RPMI7951 (cell line): ENCODE measurements around the gene PTPRG. TPM values are rescaled to one million over a fixed set of nuclear protein-coding genes. Genes with fewer than 3 reads are reported as not detected.

Source experiments
- DNase-seq: peaks from one replicate; pipeline ENCODE4 v3.0.0-alpha.2; 2012; ENCODE audit warnings: low read depth
- total RNA-seq: library from RNA; depleted of rRNA; stranded (reverse); fragments of >200 nt; shearing (Covaris generic); gene quantifications from 2 replicates; pipeline ENCODE4 v1.2.3, GENCODE V29; 2014

The PTPRG gene
- total RNA-seq, 1 experiment from 2014 or later: 43.0 TPM

GRCh38 chr3:62319570-62320243 is 758.3 kb downstream of the PTPRG start:
- no peak for DNase-seq

DNA sequence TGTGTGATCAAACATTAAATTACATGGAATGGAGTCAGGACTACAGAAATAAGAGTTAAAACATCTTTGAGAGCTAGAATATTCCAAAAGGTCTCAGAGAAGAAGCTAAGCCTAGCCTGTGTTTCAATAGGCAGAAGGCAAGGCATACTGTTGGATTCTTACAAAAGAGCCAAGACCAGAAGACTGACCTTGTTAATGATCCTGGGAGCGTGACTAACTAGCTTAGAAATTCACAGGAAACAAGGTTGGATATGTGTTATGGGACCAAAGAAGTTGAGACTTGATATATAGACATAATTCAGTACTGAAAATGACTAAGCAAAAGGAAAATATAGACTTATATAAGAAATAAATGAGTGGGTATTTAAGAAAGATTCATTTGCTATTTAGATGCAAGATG is 761.9 kb downstream of the PTPRG start:
- no peak for DNase-seq

DNA sequence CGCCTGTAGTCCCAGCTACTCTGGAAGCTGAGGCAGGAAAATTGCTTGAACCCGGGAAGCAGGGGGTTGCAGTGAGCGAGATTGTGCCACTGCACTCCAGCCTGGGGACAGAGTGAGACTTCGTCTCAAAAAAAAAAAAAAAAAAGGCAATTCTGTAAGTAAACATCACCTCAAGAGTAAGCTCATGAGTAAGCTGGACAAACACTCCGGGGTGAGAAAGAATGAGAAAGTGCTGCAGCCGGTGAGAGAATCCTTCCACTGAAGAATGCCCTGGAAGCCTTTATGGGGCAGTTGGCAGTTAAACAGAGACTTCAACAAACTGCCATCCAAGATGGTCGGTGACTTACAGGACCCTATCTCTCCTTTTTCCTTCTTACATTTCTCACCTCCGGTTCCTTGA is 764.5 kb downstream of the PTPRG start:
- no peak for DNase-seq

GRCh38 chr3:62329971-62330370 is 768.6 kb downstream of the PTPRG start:
- DNase-seq: no peak

DNA sequence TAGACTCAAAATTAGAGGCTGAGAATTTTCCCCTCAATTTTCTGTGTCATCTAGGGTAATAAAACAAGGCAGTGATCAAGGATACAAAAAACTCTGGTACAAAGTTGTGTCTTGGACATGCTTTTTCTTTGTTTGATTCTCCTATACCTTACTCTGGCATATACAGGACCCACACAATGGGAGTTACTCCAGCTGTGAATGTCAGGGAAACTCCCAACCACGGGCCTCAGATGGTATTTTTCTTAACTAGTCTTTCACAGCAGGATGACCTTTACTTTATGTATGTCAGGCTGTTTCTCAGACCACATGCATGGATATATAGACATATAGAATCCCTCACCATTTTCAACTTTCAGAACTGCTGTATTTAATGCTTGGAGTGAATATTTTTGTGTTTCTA is 770.6 kb downstream of the PTPRG start:
- no peak for DNase-seq

DNA sequence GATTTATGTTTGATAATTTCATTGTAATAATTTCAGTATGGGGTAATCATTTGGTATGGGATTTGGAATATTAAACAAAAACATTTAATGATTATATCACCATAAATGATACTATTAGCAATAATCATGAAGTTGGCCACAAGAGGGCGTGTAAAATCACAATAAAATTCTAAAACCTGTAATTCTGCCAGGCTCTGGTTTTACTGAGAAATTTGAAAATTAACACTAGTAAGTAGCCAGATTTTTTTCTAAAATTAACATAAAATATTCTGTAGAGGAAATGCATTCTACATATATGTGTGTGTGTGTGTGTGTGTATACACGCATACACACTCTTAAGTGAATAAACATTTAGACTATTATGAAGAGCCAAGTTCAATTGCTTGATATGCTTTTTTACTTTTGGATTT is 771.5 kb downstream of the PTPRG start:
- DNase-seq: peak; percentile 22

DNA sequence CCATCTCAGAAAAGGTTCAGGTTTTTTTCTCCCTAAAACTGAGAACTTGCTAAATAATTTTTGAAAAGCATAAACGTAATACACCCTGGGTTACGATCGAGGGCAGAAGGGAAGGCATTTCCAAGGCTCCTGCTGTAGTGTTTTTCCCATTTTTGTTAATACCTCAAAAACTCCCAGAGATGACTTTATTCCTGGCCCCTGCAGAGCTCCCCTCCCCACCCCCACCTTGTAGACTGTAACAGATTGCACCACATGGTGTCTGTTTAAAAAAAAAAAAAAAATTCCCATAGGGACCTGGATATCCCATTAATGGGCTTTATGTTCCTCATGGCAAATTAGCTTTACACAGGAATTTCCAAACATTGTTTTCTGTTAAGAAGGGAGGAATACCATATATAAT is 773.8 kb downstream of the PTPRG start:
- no peak for DNase-seq

- no peak for DNase-seq
Measured at GRCh38 chr3:62343755-62344154, 782.4 kb downstream of the PTPRG start.
